Small intestine (tissue), 7 donors: ENCODE data around the gene SPOCK1. TPM values are rescaled to one million over a fixed set of nuclear protein-coding genes. Genes with fewer than 3 reads are reported as not detected.
"Not testable (repeated sequence)": the region's sequence is repeated elsewhere in the genome, so short reads cannot be mapped to it uniquely, and the experiment has no call there.

Experiments
- DNase-seq, 2 donors: peaks; one replicate each; pipeline versions ENCODE4 v3.0.0 to v3.0.0-alpha.2; 2013
- FAIRE-seq: peaks from 2 replicates; lab custom pipeline; 2012; peaks lifted over from hg19 to GRCh38; lab: Jason Lieb, UNC
- H3K27ac ChIP-seq, 3 donors: one replicate each; pipeline ENCODE4 v1.5.1; 2013; ENCODE audit warnings: low read length in 2 of 3, mild to moderate bottlenecking in 2 of 3, control low read depth in 1 of 3, inconsistent platforms in 1 of 3, low read depth in 1 of 3, moderate library complexity in 1 of 3
- H3K27me3 ChIP-seq, 3 donors: one replicate each; pipeline ENCODE4 v1.6.1; 2013; ENCODE audit warnings: low read length in 3 of 3, inconsistent platforms in 1 of 3; ENCODE audit not compliant: control insufficient read depth in 3 of 3, insufficient read depth in 3 of 3
- H3K36me3 ChIP-seq, 3 donors: one replicate each; pipeline ENCODE4 v1.6.1; 2013; ENCODE audit warnings: low read length in 3 of 3, inconsistent platforms in 1 of 3, low read depth in 1 of 3, mild to moderate bottlenecking in 1 of 3, moderate library complexity in 1 of 3; ENCODE audit not compliant: control insufficient read depth in 3 of 3, insufficient read depth in 2 of 3
- H3K4me1 ChIP-seq, 3 donors: one replicate each; pipeline ENCODE4 v1.6.1; 2013; ENCODE audit warnings: low read length in 2 of 3, inconsistent platforms in 1 of 3, low read depth in 1 of 3, mild to moderate bottlenecking in 1 of 3, moderate library complexity in 1 of 3; ENCODE audit not compliant: control insufficient read depth in 3 of 3, insufficient read depth in 2 of 3
- H3K4me3 ChIP-seq, 3 donors: one replicate each; pipeline ENCODE4 v1.5.1; 2013; ENCODE audit warnings: low read length in 3 of 3, control low read depth in 1 of 3, inconsistent platforms in 1 of 3, low read depth in 1 of 3, mild to moderate bottlenecking in 1 of 3, moderate library complexity in 1 of 3
- H3K9me3 ChIP-seq, 2 donors: one replicate each; pipeline ENCODE4 v1.6.1; 2013; ENCODE audit warnings: low read depth in 1 of 2, low read length in 1 of 2; ENCODE audit not compliant: control insufficient read depth in 2 of 2, insufficient read depth in 1 of 2
- WGBS, 3 donors: extraction: QIAGEN DNeasy Blood & Tissue Kit; methylation state at CpG; one replicate each; pipeline ENCODE4 v1.1.7; 2013; 5-methylcytosine and 5-hydroxymethylcytosine counted together
- polyA plus RNA-seq, 4 donors: library from polyadenylated mRNA; stranded (reverse) in 3 of 4; unstranded in 1 of 4; fragments of 200-250 nt in 3 of 4; fragments of 120-200 nt in 1 of 4; gene quantifications; one replicate each; pipeline versions ENCODE4 v1.2.1 to v1.2.3, GENCODE V29; 2013
- donor health status: healthy with polysubstance abuse.
- donor health status: control.
- donor health status: control.
- donor health status: Bipolar disorder and iron deficiency.
- donor health status: healthy.

Gene SPOCK1
- polyA plus RNA-seq, 4 donors = 0.22 to 1.1 (median 0.54) TPM

GRCh38 chr5:137236252-137236651 lies 262.9 kb downstream of the SPOCK1 start:
- FAIRE-seq = no peak
- Histone ChIP-seq H3K27ac (no peak overlapping the region), H3K9me3 (peaks cover 0 to 3% of the 10 kb centered on the region in 2 donors), H3K36me3 (no peaks in the 10 kb centered on the region), H3K27me3 (no peaks in the 10 kb centered on the region), H3K4me1 (peaks cover 0 to 10% (median 0%) of the 10 kb centered on the region in 3 donors), H3K4me3 (no peak overlapping the region)
- WGBS, 3 donors = 35 to 55% (median 48%) methylated on average over 2 of the region's 2 CpGs
- DNase-seq = no peak

GRCh38 chr5:137234973-137235943 lies 263.9 kb downstream of the SPOCK1 start:
- no peak for FAIRE-seq

GRCh38 chr5:137233726-137234125 lies 265.4 kb downstream of the SPOCK1 start:
- H3K9me3 ChIP-seq = no peaks in the 10 kb centered on the region
- no peaks in the 10 kb centered on the region for H3K36me3 ChIP-seq
- DNase-seq (no peak), FAIRE-seq (no peak)
- peaks cover 0 to 10% (median 0%) of the 10 kb centered on the region in 3 donors for H3K4me1 ChIP-seq
- 72 to 82% (median 77%) methylated on average over 1 of the region's 1 CpG for WGBS, 3 donors
- no peaks in the 10 kb centered on the region for H3K27me3 ChIP-seq
- no peak overlapping the region for H3K27ac ChIP-seq
- no peak overlapping the region for H3K4me3 ChIP-seq

More at GRCh38 chr5:137234973-137235943, 263.9 kb downstream of the SPOCK1 start:
- no peaks in the 10 kb centered on the region for H3K27me3 ChIP-seq
- DNase-seq = no peak
- no peak overlapping the region for H3K4me3 ChIP-seq
- no peaks in the 10 kb centered on the region for H3K36me3 ChIP-seq
- H3K9me3 ChIP-seq = peaks cover 0 to 2% of the 10 kb centered on the region in 2 donors
- peaks cover 0 to 10% (median 0%) of the 10 kb centered on the region in 3 donors for H3K4me1 ChIP-seq
- H3K27ac ChIP-seq = no peak overlapping the region
- 80 to 84% (median 81%) methylated on average over 10 of the region's 10 CpGs for WGBS, 3 donors

- H3K4me1 ChIP-seq, H3K27me3 ChIP-seq, H3K9me3 ChIP-seq, DNase-seq, H3K36me3 ChIP-seq, H3K27ac ChIP-seq, H3K4me3 ChIP-seq, FAIRE-seq: not testable (repeated sequence)
- 29 to 77% (median 46%) methylated on average over 1 of the region's 1 CpG for WGBS, 3 donors
Measured at GRCh38 chr5:137233304-137233703, 265.8 kb downstream of the SPOCK1 start.

GRCh38 chr5:137231540-137231939 lies 267.6 kb downstream of the SPOCK1 start:
- FAIRE-seq (no peak), DNase-seq (no peak)
- no peak overlapping the region for H3K27ac ChIP-seq
- H3K4me3 ChIP-seq = no peak overlapping the region
- H3K36me3 ChIP-seq = no peaks in the 10 kb centered on the region
- no peaks in the 10 kb centered on the region for H3K27me3 ChIP-seq
- peaks cover 0 to 6% (median 0%) of the 10 kb centered on the region in 3 donors for H3K4me1 ChIP-seq
- no peaks in the 10 kb centered on the region for H3K9me3 ChIP-seq

GRCh38 chr5:137228816-137229215 lies 270.3 kb downstream of the SPOCK1 start:
- FAIRE-seq (no peak), DNase-seq (no peak)
- Histone ChIP-seq H3K9me3 (no peaks in the 10 kb centered on the region), H3K27ac (no peak overlapping the region), H3K36me3 (no peaks in the 10 kb centered on the region), H3K4me3 (no peak overlapping the region), H3K27me3 (no peaks in the 10 kb centered on the region), H3K4me1 (no peaks in the 10 kb centered on the region)
- WGBS, 3 donors = 88 to 89% (median 89%) methylated on average over 4 of the region's 4 CpGs

- 50 to 73% (median 68%) methylated on average over 3 of the region's 3 CpGs for WGBS, 3 donors
- FAIRE-seq (no peak), DNase-seq (no peak)
- Histone ChIP-seq H3K36me3 (no peaks in the 10 kb centered on the region), H3K27ac (no peak overlapping the region), H3K4me1 (no peaks in the 10 kb centered on the region), H3K27me3 (no peaks in the 10 kb centered on the region), H3K4me3 (no peak overlapping the region), H3K9me3 (no peaks in the 10 kb centered on the region)
Measured at GRCh38 chr5:137226081-137226480, 273.0 kb downstream of the SPOCK1 start.

- 83 to 88% (median 86%) methylated on average over 4 of the region's 4 CpGs for WGBS, 3 donors
- H3K36me3 ChIP-seq = no peaks in the 10 kb centered on the region
- no peaks in the 10 kb centered on the region for H3K4me1 ChIP-seq
- no peak for DNase-seq
- H3K4me3 ChIP-seq = no peak overlapping the region
- FAIRE-seq = no peak
- no peaks in the 10 kb centered on the region for H3K9me3 ChIP-seq
- no peak overlapping the region for H3K27ac ChIP-seq
- no peaks in the 10 kb centered on the region for H3K27me3 ChIP-seq
Measured at GRCh38 chr5:137223324-137224295, 275.5 kb downstream of the SPOCK1 start.
